NAMALWA (cell line): ENCODE data around the gene ACAP3.

ENCODE experiments used
- DNase-seq: peaks from one replicate; pipeline ENCODE4 v3.0.0-alpha.2; 2015; ENCODE audit warnings: low spot score

ACAP3 gene

DNA sequence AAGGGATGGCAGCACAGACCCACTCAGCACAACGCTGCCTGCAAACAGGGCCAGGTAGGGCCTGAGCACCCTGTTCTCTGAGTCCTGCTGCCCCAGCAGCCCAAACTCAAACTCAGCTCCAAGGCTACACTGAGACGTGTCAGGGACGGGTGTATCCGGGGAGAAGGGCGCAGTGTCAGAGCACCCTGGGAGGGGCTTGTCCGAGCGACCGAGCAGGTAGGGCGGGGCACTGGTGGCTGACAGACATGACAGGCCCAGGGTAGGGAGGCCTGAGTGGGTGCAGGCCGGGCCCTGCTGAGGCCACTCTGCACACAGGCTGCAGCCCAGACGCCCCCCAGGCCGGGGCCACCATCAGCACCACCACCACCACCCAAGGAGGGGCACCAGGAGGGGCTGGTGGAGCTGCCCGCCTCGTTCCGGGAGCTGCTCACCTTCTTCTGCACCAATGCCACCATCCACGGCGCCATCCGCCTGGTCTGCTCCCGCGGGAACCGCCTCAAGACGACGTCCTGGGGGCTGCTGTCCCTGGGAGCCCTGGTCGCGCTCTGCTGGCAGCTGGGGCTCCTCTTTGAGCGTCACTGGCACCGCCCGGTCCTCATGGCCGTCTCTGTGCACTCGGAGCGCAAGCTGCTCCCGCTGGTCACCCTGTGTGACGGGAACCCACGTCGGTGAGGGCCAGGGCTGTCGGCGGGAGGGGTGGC lies 22.0 kb downstream of the ACAP3 start:
- DNase-seq: peak; percentile 45

DNA sequence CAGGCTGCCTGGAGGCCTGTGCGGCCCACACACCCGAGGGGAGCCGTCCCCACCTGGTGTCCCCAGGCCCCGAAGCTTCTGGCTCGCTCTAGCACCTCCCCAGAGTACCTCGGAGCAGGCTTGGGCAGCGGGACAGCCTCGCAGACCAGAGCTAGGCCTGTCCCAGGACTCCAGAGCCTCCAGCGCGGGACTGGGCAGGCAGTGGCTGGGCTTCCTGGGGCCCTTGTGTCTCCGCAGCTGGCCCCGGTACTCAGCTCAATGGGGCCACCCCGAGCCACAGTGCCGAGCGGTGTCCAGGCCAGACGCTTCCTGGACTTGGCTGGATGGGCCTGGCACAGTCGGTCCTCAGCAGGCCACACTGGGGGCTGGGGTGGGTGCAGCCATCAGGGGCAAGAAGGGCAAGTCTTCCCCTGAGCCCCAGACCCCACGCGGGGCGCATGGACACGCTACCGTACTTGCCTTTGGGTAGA lies 22.6 kb downstream of the ACAP3 start:
- DNase-seq: no peak

GRCh38 chr1:1284221-1285101 lies 23.3 kb downstream of the ACAP3 start:
- DNase-seq: peak; percentile 17

GRCh38 chr1:1283821-1284220 lies 23.9 kb downstream of the ACAP3 start:
- DNase-seq: peak; percentile 67

DNA sequence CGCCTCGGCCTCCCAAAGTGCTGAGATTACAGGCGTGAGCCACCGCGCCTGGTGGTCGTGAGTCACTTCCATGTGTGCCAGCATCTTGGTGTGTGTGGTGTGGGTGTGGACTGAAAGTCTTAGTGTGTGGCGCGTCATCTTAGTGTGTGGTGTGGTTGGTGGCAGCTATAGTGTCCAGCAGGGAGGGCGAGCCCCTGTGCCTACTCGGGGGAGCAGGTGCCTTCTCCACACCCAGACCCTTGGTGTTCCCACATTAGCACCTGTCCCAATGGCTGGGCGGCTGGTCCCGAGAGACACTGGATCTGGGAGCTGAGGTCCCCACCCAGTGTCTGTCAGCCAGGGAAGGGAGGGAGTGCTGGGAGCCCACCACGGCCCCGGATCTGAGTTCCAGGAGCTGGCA lies 24.7 kb downstream of the ACAP3 start:
- DNase-seq: no peak

- DNase-seq: peak; percentile 25
Observed at GRCh38 chr1:1281533-1282321, 26.0 kb downstream of the ACAP3 start.

DNA sequence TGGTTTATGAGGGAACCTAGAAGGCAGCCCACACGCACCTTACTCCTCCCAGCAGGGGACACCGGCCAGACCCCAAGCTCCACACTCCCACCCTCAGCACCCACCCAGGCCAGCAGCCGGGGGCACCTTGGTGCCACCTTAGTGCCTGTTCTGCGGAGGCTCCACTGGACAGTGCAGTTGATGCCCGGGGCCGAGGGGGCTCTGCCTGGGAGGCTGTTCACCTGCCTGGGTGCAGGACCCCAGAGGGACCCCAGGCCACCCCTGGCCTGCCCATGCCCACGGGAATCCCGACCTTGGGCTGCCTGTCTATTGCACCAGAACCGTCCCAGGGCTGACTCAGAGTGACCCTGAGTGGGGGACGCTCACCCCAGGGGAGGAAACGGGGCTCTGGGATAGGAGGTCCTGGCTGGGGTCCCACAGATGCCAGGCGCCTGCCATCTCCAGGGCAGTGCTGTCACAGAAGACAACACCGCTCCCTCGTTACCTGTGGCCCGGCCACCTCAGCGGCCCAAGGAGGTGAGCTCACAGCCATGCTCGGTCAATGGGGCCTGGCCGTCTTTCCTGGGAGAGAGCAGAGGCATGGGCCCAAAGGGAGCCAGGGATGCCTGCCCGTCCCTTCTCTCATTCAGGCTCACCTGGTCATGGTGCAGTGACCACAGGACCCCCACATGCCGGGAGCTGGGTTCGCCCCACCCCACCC lies 26.8 kb downstream of the ACAP3 start:
- no peak for DNase-seq

DNA sequence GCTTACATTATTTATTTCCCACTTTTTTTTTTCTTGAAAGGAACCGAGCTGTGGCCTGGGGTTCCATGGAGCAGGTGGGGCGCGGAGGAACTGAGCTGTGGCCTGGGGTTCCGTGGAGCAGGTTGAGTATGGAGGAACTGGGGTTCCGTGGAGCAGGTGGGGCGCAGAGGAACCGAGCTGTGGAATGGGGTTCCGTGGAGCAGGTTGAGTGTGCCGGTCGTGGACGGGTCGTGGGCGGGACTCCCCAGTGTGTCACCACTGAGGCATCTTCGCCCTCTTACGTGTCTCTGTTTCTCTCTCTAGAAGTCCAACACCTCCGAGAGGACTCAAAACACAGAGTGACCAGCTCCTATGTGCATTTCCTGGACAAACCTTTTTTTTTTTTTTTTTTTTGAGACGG lies 28.7 kb downstream of the ACAP3 start:
- DNase-seq: no peak

GRCh38 chr1:1278620-1279019 lies 29.1 kb downstream of the ACAP3 start:
- DNase-seq: no peak

DNA sequence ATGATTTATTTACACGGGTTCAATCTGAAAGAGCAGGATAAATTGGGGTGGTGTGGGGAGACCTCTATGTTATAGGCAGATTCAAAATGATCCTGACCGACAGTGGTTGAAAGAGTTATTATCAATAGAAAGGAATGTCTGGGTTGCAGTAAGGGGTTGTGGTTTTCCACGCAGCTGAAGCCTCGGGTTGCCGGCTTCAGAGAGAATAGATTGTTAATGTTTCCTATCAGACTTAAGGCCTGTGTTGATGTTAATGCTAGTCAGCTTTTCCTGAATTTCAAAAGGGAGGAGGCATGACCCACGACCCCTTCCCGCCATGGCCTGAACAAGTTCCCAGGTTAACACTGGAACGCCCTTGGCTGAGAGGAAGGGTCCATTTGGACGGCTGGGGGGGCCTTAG lies 31.9 kb downstream of the ACAP3 start:
- no peak for DNase-seq

DNA sequence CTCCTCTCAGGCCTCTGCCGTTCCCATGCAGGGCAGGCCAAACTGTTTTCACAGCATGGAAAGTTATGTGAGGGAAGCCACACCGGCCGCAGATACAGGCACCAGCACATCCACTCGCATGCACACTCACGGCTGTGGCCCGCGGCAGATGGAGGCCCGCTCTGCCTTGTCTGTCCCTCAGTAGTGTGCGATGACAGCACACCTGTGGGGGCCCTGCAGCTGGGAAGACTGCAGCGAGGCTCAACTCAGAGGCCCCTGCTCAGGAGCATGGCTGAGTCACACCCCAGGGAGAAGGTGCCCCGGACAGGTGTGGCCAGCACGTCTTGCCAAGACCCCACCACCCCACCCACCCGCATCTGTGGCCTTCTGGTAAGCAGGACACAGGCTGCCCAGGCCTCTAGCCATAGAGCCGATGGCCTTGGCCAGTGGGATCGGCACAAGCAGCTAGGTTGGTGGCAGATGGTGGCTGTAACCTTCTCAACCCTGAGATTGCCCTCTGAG lies 32.7 kb downstream of the ACAP3 start:
- no peak for DNase-seq

GRCh38 chr1:1274299-1274930 lies 33.3 kb downstream of the ACAP3 start:
- no peak for DNase-seq

DNA sequence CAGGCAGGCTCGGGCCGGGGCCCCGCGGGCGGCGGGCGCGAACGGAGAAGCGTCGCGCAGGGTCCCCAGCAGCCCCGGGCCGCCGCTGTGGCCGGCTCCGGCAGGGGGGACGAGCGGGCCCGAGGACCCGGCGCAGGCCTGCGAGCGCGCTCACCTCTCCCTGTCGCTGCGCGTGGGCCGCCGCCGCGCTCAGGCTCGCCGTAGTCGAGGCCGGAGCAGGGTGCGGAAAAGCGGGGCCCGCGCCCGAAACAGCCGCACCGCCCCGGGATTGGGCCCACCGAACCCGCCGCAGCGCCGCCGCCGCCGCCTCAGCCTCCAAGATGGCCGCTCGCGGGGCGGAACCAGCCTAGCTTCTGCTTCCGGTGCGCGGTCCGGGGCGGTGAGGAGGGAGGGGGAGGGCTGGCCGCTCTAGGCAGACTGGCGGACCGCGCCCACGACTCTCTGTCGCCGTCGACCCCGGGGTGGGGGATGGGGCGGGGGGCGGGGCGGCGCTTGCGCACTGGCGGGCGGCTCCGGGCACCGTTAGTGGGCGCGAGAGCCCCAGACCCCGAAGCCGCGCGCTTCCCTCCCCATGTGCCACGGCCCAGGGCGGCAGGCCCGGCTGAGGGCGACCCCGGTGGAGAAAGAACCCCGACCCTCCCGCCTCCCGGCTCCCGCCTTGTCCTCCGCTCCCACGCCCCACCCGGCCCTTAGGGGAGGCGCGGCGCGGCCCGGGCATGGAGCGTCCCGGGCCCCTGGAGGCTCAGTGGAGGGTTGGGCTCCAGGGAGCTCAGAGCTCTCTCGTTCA lies 34.0 kb downstream of the ACAP3 start, which contains the start of gene UBE2J2:
UBE2J2 (minus strand) TSS at position 343 of the 787 bp plus-strand sequence. CDS start 5,862 bp downstream, outside the sequence.
- peak; percentile 91 for DNase-seq

- DNase-seq: peak; percentile 32
Observed at GRCh38 chr1:1273209-1273511, 34.6 kb downstream of the ACAP3 start.

DNA sequence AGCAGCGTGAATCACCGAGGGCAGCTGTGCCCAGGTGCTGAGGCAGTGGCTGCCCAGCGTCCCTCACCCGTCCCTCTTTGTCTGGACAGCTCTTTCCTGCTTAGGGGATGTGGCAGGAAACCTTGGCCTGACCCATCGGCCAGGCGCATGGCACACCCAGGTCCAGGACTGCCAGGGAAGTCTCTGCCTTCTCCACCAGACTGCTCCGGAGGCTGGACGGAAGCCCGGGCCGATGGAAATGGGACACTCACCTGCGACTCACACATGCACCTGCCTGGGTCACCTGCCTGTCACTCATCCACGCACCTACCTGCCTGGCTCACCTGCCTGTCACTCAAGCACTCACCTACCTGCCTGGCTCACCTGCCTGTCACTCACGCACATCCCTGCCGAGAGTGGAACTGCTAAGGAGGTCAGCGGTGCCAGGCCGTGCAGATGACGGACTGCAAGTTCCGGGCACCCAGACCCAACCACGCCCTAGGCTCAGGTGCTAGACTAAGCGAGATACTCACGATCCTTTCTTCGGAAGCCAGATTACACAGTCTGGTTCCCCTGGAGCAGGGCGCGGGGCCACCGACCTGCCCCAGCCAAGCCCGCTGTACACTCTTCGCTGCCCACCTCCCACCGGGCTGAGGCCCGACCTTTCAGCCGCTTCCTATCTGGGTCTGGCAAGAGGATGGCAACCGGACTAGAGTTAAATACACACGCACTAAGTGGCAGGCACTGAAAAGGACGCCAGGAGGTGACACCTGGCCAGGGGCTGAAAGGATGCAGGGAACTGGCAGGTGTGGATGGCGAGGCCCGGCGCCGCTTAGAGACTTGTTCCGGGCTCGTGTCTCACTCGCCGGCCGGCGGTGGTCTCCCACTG lies 35.2 kb downstream of the ACAP3 start:
- DNase-seq: peak; percentile 53

GRCh38 chr1:1270813-1271212 lies 36.9 kb downstream of the ACAP3 start:
- DNase-seq: no peak

GRCh38 chr1:1268284-1268682 lies 39.4 kb downstream of the ACAP3 start:
- DNase-seq: no peak

GRCh38 chr1:1267488-1268283 lies 40.0 kb downstream of the ACAP3 start:
- DNase-seq: no peak

DNA sequence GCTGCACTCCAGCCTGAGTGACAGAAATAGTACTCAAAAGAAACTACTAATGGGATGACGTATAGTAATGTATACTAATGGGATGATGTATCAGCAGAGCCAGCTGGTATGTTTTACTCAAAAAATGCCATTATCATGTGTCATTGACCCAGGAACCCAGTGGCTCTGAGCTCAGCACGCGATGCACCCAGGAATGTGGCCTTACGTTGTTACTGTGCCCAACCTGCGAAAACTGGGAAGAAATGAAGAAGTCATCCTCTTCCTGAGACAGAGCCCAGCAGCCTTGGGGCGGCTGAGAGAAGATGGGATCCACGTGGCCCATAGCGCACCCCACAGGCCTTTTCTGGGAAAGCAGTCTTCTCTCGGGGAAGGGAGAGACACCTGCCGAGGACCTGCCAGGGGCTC lies 42.9 kb downstream of the ACAP3 start:
- DNase-seq: no peak
